Activated naive CD4-positive, alpha-beta T cell treated with anti-CD3 and anti-CD28 coated beads, Interleukin-2, amount 50 U/mL, for 24 hours (primary cell): ENCODE data around the gene TTLL1.
"Not testable (repeated sequence)": the region's sequence is repeated elsewhere in the genome, so short reads cannot be mapped to it uniquely, and the experiment has no call there.

ENCODE experiments used
- H3K27ac Mint-ChIP-seq: one replicate; pipeline ENCODE4 v1.8.0; 2021; ENCODE audit warnings: mild to moderate bottlenecking, mixed read lengths
- H3K27me3 Mint-ChIP-seq: one replicate; pipeline ENCODE4 v1.8.0; 2021; ENCODE audit warnings: mixed read lengths
- H3K36me3 Mint-ChIP-seq: one replicate; pipeline ENCODE4 v1.8.0; 2021; ENCODE audit warnings: mixed read lengths
- H3K4me1 Mint-ChIP-seq: one replicate; pipeline ENCODE4 v1.8.0; 2021; ENCODE audit warnings: mixed read lengths
- H3K4me3 Mint-ChIP-seq: one replicate; pipeline ENCODE4 v1.8.0; 2021; ENCODE audit warnings: mild to moderate bottlenecking, mixed read lengths
- H3K9me3 Mint-ChIP-seq: one replicate; pipeline ENCODE4 v1.8.0; 2021; ENCODE audit warnings: mixed read lengths

TTLL1 gene

DNA sequence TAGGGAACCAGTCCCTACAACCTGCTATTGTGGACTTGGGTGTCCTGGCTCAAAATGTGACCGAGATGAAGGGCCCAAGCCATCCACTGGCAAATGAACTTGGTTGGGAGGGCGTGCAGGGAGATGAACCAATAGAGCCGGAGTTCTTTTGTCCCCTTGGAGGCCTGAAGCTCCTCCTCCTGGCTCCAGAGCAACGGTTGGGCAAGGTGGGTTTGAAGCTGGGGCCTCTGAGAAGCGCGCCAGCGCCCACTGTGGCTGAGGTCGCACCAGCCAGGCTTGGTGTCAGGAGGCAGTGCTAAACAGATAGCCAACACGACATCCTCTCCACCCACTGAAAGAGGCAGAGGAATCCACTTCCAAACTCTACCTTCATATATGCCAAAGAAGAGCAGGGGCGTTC, 38.2 kb downstream of the TTLL1 start:
- Mint-ChIP-seq H3K36me3 (no peaks in the 10 kb centered on the region), H3K4me3 (no peak overlapping the region), H3K27me3 (no peaks in the 10 kb centered on the region), H3K27ac (no peak overlapping the region), H3K9me3 (no peaks in the 10 kb centered on the region), H3K4me1 (no peaks in the 10 kb centered on the region)

DNA sequence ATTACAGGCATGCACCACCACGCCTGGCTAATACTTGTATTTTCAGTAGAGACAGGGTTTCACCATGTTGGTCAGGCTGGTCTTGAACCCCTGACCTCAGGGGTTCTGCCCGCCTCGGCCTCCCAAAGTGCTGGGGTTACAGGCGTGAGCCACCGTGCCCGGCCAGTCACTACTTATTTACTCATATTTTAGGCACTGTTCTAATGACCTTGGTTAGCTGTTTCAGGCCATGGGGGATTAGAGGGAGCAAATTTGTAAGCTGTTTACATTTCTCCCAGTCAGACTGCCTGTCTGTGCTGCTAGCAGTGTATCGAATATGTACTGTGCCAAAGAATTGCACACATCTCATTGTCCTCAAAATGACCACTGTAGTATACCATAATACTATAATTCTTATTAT, 41.6 kb downstream of the TTLL1 start:
- Mint-ChIP-seq H3K9me3 (no peaks in the 10 kb centered on the region), H3K4me1 (no peaks in the 10 kb centered on the region), H3K27ac (no peak overlapping the region), H3K27me3 (no peaks in the 10 kb centered on the region), H3K4me3 (no peak overlapping the region), H3K36me3 (no peaks in the 10 kb centered on the region)

DNA sequence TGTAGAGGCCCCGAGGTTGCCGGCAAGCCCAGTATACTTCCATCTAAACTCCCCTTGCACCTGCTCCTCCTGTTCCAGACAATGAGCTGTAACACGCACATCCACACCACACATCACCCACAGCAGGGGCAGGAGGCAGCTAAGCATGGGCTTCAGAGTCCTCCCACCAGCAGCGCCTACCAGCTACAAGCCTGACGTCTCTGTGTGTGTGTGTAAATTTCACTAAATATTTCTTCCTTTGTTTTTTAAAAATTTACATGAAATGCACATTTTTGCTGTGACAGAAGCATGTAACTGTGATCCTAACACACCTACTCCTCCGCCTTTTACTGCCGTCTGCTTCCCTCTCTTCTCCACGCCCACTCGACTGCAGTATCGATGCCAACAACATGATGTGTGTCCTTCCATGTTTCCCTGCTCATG, 44.9 kb downstream of the TTLL1 start:
- Mint-ChIP-seq H3K27me3 (no peaks in the 10 kb centered on the region), H3K27ac (no peak overlapping the region), H3K4me3 (no peak overlapping the region), H3K9me3 (no peaks in the 10 kb centered on the region), H3K4me1 (no peaks in the 10 kb centered on the region), H3K36me3 (no peaks in the 10 kb centered on the region)

DNA sequence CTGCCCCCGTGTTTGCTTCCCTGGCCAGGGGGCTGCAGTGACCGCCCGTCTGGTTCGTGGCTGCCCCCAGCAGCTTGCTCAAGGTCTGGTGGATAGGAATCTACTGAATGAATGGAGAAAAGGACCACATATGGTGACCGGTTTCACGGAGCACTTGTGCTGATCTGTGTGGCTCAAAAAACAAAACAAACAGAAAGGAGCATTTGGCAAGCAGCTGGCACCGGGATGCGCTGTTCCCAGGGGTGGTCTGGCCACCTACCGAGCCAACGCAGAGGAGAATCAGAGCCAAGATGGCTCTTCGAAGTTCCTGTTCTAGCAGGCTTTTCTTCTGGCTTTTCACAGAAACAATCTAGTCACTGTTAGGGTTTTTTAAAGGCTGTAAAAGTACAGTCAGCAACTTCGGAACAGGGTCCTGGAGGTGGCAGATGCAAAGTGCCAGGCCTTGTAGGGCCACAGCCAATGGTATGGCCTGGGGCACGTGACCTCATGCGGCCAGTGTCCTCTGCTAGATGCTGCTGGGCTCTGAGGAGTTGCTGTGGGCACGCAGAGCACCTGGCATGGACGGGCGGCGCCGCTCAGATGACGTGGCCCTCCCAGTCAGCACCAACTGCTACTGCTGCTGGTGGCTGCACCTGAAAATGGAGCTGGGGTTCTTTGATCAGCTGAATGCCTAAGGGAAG, 47.0 kb downstream of the TTLL1 start:
- Mint-ChIP-seq H3K9me3 (no peaks in the 10 kb centered on the region), H3K4me3 (no peak overlapping the region), H3K27ac (no peak overlapping the region), H3K4me1 (no peaks in the 10 kb centered on the region), H3K27me3 (no peaks in the 10 kb centered on the region), H3K36me3 (no peaks in the 10 kb centered on the region)

DNA sequence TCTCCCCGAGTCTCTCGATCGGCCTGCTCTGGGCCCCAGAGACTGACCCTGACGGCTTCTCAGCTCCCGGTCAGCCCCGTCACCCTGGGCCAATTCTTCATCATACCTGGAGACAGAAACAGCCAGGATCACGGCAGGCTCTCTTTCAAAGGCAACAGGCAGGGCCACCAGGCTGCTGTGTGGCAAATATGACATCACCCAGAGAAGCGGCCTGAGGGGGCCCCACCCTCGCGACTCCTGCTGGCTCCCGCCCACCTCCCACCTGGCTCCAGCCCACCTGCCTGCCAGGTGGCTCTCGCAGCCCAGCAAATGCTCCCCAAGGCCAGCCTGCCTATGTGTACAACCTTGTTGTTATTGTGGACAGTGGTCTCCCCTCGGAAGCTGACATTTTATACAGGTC, 49.4 kb downstream of the TTLL1 start:
- Mint-ChIP-seq H3K27ac (no peak overlapping the region), H3K36me3 (no peaks in the 10 kb centered on the region), H3K4me3 (no peak overlapping the region), H3K4me1 (no peaks in the 10 kb centered on the region), H3K27me3 (no peaks in the 10 kb centered on the region), H3K9me3 (no peaks in the 10 kb centered on the region)

DNA sequence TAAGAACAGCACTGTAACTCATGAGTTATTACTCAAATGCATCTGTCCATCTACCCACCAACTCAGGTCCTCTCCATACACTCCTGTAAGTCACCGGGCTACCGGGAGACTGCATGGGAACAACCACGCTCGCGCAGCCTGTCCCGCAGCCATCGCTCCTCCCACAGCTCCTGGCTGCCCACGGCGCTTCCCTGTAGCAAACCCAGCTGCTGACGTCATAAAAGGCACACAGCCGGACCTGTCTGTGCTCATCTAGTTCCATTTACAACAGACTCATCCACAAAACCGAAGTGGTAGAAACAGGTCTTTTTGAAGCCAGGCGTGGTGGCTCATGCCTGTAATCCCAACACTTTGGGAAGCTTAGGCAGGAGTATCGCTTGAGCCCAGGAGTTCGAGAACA, 50.9 kb downstream of the TTLL1 start:
- H3K4me3 Mint-ChIP-seq, result no peak overlapping the region
- H3K36me3 Mint-ChIP-seq, result no peaks in the 10 kb centered on the region
- no peak overlapping the region for H3K27ac Mint-ChIP-seq
- H3K9me3 Mint-ChIP-seq, result no peaks in the 10 kb centered on the region
- no peaks in the 10 kb centered on the region for H3K27me3 Mint-ChIP-seq
- H3K4me1 Mint-ChIP-seq, result peaks cover 5% of the 10 kb centered on the region

DNA sequence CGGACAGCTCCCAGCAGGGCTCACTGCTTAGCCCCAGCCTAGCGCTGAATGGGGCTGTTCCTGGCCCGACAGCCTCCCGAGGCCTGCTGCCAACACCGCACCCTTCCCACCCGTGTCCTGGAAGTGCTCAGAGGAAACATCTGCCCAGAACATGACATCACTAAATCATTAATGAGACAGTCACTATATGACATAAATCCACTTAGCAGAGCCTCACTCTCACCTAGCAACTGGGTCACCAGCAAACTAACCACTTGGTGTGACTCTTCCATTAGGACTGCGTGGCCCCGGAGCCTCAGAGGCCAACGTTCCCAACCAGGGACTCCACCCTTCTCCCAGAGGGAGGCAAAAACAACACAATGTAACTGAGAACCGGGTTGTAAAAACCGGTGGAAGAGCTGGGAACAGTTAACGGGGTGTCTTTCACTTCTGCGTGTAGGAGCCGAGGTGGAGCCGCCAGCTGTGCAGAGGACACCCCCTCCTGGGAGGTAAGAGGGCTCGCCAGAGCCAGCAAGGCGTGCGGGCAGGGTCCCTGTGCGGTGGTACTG, 52.8 kb downstream of the TTLL1 start:
- Mint-ChIP-seq H3K4me1 (peaks cover 5% of the 10 kb centered on the region), H3K27ac (no peak overlapping the region), H3K27me3 (no peaks in the 10 kb centered on the region), H3K4me3 (no peak overlapping the region), H3K9me3 (no peaks in the 10 kb centered on the region), H3K36me3 (no peaks in the 10 kb centered on the region)

DNA sequence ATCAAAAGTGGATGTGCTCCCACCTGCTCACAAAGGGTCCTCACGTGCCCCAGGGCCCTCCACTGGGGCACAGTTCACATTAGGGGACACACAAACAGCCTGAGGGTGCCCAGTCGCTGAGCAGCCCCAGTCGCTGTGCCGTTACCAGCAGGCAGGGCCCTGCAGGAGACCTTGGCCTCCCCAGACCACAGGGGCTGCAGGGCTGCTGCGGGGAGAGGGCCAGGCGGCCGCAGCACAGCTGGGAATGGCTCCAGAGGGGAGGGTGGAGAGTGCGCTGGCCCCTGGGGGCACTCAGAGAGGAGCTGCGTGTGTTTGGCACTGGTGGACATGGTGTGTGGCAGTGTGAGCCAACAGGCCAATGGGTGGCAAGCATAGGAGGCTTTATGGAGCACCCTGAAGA, 53.9 kb downstream of the TTLL1 start:
- Mint-ChIP-seq H3K4me1 (peaks cover 5% of the 10 kb centered on the region), H3K27ac (no peak overlapping the region), H3K27me3 (no peaks in the 10 kb centered on the region), H3K36me3 (no peaks in the 10 kb centered on the region), H3K4me3 (no peak overlapping the region), H3K9me3 (no peaks in the 10 kb centered on the region)

DNA sequence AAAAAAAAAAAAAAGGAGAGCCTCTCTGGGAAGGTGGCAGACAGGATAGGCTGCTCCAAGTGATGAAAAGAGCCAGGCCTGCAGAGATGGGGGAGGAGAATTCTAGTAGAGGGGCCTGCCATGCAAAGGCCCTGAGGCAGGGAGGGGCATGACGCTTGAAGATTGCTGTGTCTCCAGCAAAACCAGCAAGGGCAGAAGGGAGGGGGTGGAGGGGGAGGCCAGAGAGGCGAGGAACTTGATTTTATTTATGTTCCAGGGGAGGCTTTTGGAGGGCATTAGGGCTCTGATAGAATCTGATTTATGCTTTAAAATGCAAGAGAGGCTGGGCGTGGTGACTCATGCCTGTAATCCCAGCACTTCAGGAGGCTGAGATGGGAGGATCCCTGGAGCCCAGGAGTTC, 57.6 kb downstream of the TTLL1 start:
- Mint-ChIP-seq H3K27ac (no peak overlapping the region), H3K4me3 (no peak overlapping the region), H3K36me3 (no peaks in the 10 kb centered on the region), H3K27me3 (no peaks in the 10 kb centered on the region), H3K9me3 (no peaks in the 10 kb centered on the region), H3K4me1 (peaks cover 6% of the 10 kb centered on the region)

DNA sequence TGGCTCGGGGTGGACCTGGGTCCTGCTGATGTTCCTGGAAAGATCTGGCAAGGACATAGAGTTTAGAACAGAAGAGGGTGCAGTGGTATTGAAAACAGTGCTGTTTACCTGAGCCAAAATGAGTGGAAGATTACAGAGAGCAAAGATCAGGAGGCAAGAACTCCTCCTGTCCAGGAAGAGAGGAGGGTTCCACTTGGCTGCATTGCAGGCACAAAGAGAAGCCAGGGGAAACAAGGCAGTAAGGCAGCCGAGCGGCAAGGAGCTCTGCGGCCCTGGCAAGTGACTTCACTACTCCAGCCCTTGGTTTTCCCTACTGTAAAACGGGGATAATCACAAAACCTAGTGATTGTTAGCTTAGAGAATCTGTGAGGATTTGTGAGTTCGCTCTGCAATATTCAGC, 70.6 kb downstream of the TTLL1 start:
- peaks cover 14% of the 10 kb centered on the region for H3K4me1 Mint-ChIP-seq
- H3K27me3 Mint-ChIP-seq, result no peaks in the 10 kb centered on the region
- H3K9me3 Mint-ChIP-seq, result no peaks in the 10 kb centered on the region
- no peaks in the 10 kb centered on the region for H3K36me3 Mint-ChIP-seq
- H3K27ac Mint-ChIP-seq, result no peak overlapping the region
- H3K4me3 Mint-ChIP-seq, result no peak overlapping the region

DNA sequence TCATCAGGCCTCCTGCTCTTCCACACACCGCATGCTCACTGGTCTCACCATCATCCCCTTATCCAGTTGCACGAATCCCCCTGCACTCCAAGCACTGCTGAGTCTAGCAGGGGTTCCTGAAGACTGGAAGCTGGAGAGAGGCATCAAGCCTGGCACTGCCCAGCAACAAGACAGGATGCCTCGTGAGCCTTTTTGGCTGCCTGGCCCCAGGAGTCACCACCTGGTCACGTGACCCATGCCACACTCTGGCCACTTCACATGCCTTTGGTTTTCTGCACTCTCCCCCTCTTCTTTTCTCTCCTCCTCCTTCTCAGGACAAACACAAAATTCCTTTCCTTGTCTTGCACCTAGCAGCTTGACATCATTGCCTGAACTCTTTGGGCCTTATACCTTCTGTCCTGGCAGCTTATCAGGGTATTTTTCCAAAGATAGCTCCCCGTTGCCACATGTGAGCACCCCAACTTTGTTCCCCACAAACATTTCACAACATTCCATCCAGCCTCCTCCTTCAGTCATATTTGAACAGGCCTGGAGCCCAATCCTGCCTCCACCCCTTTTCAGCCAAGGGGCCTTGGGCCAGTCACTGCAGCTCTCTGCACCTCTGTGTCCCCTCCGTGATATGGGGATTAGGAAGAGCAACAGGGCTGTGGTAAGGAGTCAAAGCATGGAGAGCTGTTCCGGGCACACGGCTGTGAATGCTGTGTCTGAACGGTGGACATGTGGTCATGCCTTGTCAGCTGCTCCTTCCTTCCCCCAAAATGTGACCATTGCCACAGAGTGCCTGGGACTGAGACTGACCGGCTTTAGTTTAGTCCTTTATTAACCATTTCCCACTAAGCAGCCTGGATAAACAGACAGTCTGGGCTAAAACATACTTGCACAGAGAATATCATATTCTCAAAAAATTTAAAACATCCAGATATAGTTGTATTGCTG, 71.4 kb downstream of the TTLL1 start:
- no peaks in the 10 kb centered on the region for H3K36me3 Mint-ChIP-seq
- H3K4me1 Mint-ChIP-seq, result peaks cover 22% of the 10 kb centered on the region
- H3K9me3 Mint-ChIP-seq, result no peaks in the 10 kb centered on the region
- no peaks in the 10 kb centered on the region for H3K27me3 Mint-ChIP-seq
- H3K27ac Mint-ChIP-seq, result peak overlapping the region; percentile 84
- H3K4me3 Mint-ChIP-seq, result peak overlapping the region; percentile 43

DNA sequence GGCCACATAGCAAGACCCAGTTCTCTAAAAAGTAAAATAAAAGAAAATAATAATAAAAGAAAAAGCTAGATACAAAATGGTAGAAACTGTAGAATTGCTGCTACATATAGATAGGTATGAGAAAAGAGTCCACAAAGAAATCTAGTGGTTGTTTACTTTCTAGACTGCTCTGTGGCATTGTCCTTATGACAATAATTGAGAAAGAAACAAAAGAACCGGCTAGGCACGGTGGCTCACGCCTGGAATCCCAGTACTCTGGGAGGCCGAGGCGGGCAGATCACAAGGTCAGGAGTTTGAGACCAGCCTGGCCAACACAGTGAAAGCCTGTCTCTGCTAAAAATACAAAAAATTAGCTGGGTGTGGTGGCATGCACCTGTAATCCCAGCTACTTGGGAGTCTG, 73.0 kb downstream of the TTLL1 start:
- Mint-ChIP-seq H3K4me1 (peaks cover 33% of the 10 kb centered on the region), H3K4me3 (peak overlapping the region; percentile 96)
- not testable (repeated sequence) for H3K36me3 Mint-ChIP-seq, H3K27ac Mint-ChIP-seq, H3K9me3 Mint-ChIP-seq, H3K27me3 Mint-ChIP-seq

DNA sequence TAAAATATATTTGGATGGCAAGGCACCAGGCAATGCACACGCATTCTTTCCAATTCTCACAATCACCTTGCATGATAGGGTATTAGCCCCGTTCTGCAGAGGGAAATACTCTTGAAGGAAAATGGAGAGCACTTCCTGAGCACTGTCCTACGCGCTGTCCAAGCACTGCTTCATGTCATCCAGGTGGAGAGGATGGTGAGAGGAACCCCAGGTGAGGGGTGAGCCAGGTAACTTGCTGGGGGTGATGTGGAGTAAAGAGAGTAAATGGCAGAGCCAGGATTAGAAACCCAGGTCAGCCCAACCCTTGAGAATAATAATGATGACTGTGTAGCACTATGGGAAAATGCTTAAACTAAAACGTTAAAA, 73.5 kb downstream of the TTLL1 start:
- Mint-ChIP-seq H3K4me3 (peak overlapping the region; percentile 96), H3K27ac (peak overlapping the region; percentile 87), H3K36me3 (no peaks in the 10 kb centered on the region), H3K4me1 (peaks cover 38% of the 10 kb centered on the region), H3K9me3 (no peaks in the 10 kb centered on the region), H3K27me3 (no peaks in the 10 kb centered on the region)

DNA sequence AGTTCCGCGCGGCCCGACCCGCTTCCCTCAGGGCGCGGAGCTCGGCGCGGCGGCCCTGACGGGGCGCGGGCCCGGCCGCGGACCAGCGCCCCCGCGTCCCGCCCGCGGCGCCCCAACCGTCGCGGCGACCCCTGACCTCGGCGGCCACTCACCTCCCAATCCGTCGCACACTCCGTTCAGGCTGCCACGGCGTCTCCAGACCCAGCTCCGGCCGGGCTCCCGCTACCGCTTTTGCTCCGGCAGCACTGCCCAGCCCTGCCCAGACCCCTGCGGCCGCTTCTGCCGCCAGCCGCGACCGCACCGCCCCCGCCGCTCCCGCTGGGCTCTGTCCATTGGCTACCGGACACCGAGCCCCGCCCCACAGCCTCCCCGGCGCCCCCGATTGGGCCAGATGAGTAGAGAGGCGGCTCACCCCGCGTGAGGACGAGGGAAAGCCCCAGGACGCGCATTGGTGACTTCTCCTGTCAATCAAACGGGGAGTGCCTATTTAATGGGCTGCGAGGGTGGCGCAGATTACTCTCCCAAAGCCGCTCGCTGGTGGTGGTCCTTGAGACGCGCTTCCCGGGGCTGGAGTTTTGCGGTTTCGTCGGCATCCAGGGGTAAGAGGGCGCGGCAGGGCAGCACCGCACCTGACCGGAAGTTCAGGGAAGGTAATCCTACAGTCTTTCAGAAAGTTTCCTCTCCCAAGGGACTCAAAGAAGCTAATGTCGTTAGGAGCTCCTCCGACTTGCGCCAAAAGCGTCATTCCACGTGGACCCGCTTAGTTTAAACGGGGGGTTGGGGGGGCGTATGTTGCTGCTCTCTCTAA, 74.1 kb downstream of the TTLL1 start, which contains the start of gene PACSIN2:
PACSIN2 (minus strand) TSS at position 281 of the 808 bp plus-strand sequence. CDS start 103,069 bp downstream, outside the sequence.
- H3K27me3 Mint-ChIP-seq, result no peaks in the 10 kb centered on the region
- H3K4me1 Mint-ChIP-seq, result peaks cover 44% of the 10 kb centered on the region
- H3K27ac Mint-ChIP-seq, result peak within 1 kb of the TSS; percentile 87
- no peaks in the 10 kb centered on the region for H3K9me3 Mint-ChIP-seq
- H3K36me3 Mint-ChIP-seq, result no peaks in the 10 kb centered on the region
- peak within 1 kb of the TSS; percentile 96 for H3K4me3 Mint-ChIP-seq

DNA sequence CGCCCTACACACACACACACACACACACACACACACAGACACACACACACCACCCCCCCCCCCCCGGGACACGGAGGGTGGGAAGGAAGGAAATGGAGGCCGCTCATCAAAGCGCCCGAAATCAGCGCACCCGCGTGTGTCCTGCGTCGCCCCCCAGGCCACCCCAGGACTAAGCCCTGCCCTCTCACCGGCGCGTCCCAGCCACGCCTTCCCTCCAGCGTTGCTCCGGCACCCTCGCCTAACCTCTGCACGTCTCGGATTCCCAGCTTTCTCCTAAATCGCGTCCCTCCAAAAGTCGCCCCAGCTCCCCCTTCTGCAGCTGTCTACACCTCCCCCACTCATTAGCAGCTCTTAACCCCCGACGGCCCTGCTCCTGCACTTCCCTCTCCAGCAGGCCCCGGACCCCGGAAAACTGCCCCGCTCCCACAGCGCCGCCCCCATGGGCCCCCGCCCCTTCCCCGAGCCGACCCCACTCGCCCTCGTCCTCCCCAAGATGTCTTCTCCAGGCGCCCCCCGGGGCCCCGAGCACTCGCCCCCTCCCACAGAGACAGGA, 74.8 kb downstream of the TTLL1 start:
- Mint-ChIP-seq H3K9me3 (no peaks in the 10 kb centered on the region), H3K27me3 (no peaks in the 10 kb centered on the region), H3K36me3 (no peaks in the 10 kb centered on the region), H3K4me1 (peaks cover 49% of the 10 kb centered on the region), H3K4me3 (peak overlapping the region; percentile 96), H3K27ac (peak overlapping the region; percentile 68)
